Omental fat pad (tissue), 4 donors: ENCODE data around the gene MRC2. TPM values are rescaled to one million over a fixed set of nuclear protein-coding genes. Genes with fewer than 3 reads are reported as not detected.
"Not testable (repeated sequence)": the region's sequence is repeated elsewhere in the genome, so short reads cannot be mapped to it uniquely, and the experiment has no call there.

ENCODE experiments used
- ATAC-seq: fragments of 150-250 bp; one replicate; pipeline ENCODE4 v1.9.1; 2016; ENCODE audit warnings: mild to moderate bottlenecking, moderate library complexity; ENCODE audit not compliant: low FRiP score
- DNase-seq: peaks from one replicate; pipeline ENCODE4 v3.0.0-alpha.2; 2019; ENCODE audit warnings: low spot score
- total RNA-seq, 4 donors: library from RNA; depleted of rRNA; stranded (reverse); fragments of >200 nt; gene quantifications; one replicate each; pipeline ENCODE4 v1.1.0, GENCODE V29; 2016
- TF ChIP-seq, protein P1 (sequence below), 3 donors: fragments of 450-650 bp; IDR thresholded peaks; one replicate each; pipeline ENCODE4 v1.5.1; 2016 to 2017; ENCODE audit warnings: antibody characterized with exemption in 3 of 3, mild to moderate bottlenecking in 3 of 3, moderate library complexity in 2 of 3

MRC2 gene
- total RNA-seq, 4 donors from 2014 or later = 21.3 to 82.4 (median 30.8) TPM

DNA sequence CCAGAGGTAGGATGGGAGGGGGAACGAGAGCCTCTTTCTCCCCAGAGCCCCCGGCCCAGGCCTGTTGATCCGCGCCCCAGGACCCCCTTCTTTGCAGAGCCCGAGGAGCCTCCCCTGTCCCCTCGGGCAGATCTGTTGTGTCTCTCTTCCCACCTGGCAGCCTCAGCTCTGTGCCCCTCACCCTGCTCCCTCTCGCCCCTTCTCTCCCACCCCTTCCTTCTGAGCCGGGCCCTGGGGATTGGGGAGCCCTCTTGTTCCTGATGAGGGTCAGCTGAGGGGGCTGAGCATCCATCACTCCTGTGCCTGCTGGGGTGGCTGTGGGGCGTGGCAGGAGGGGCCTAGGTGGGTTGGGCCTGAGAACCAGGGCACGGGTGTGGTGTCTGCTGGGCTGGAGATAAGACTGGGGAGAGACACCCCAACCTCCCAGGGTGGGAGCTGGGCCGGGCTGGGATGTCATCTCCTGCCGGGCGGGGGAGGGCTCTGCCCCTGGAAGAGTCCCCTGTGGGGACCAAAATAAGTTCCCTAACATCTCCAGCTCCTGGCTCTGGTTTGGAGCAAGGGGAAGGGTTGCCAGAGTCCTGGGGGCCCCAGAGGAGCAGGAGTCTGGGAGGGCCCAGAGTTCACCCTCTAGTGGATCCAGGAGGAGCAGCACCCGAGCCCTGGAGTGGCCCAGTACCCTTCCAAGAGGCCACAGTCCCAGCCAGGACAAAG is 65.4 kb downstream of the MRC2 start:
- TF ChIP-seq, protein P1, sequence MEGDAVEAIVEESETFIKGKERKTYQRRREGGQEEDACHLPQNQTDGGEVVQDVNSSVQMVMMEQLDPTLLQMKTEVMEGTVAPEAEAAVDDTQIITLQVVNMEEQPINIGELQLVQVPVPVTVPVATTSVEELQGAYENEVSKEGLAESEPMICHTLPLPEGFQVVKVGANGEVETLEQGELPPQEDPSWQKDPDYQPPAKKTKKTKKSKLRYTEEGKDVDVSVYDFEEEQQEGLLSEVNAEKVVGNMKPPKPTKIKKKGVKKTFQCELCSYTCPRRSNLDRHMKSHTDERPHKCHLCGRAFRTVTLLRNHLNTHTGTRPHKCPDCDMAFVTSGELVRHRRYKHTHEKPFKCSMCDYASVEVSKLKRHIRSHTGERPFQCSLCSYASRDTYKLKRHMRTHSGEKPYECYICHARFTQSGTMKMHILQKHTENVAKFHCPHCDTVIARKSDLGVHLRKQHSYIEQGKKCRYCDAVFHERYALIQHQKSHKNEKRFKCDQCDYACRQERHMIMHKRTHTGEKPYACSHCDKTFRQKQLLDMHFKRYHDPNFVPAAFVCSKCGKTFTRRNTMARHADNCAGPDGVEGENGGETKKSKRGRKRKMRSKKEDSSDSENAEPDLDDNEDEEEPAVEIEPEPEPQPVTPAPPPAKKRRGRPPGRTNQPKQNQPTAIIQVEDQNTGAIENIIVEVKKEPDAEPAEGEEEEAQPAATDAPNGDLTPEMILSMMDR (IDR thresholded peaks at IDR 0.05) = no peak
- ATAC-seq (no peak), DNase-seq (no peak)

DNA sequence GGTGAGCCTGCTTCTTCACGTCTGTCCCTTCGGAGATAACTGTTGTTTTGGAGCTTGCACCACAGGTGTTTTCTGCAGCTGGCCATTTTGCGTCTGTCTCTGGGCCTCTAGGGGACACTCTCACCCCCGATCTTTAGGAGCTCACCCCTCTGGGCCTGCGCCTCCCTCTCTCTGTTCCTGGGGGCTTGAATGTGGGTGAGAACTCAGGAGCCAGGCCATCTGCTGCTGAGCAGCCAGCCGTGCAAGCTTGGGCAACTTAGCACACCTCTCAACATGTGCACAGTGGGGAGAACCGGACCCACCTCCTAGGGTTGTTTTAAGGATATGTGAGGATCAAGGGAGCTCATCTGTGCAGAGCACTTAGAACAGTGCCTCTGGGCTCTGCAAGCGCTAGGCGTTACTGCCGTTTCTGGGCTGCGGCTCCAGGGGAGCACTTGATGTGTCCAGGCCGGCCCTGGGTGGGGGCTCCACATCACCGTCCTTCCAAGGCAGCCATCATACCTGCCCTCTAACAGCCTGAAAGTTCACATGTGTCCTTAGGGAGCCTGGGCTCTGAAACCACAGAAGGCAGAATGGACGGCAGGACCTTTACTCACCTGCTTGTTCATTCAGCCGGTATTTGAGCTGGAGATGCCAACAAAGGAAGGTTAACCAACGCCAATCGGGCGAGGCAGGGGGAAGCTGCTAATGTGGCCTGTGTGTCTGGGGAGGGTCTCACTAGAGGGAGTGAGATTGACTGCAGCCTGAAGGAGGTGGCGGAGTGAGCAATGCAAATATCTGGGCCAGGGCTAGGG is 66.3 kb downstream of the MRC2 start:
- ATAC-seq = no peak
- no peak for DNase-seq
- TF ChIP-seq, protein P1 (IDR thresholded peaks at IDR 0.05) = no peak

DNA sequence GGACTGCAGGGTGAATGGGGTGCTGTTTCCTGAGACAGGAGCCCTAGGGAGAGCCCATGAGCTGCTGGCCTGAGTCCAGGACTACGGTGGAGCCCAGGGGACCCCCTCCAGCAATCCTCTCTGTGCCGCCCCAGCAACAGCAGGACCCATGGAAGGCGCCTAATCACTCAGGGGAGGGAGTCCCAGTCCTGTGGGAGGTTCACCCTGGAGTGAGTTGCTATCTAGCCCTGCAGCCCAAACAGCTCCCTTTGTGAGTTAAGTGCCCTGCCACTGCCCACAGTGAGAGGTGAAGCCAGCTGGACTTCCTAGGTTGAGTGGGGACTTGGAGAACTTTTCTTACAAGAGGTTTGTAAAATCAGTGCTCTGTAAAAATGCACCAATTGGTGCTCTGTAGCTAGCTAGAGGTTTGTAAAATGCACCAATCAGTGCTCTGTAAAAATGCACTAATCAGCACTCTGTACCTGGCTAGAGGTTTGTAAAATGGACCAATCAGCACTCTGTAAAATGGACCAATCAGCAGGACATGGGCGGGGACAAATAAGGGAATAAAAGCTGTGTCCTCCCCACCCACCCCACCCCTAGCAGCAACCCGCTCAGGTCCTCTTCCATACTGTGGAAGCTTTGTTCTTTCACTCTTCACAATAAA is 67.7 kb downstream of the MRC2 start:
- not testable (repeated sequence) for DNase-seq, ATAC-seq

GRCh38 chr17:62696256-62696655 is 68.8 kb downstream of the MRC2 start:
- no peak for ATAC-seq
- no peak for DNase-seq
- TF ChIP-seq, protein P1 (IDR thresholded peaks at IDR 0.05) = no peak

DNA sequence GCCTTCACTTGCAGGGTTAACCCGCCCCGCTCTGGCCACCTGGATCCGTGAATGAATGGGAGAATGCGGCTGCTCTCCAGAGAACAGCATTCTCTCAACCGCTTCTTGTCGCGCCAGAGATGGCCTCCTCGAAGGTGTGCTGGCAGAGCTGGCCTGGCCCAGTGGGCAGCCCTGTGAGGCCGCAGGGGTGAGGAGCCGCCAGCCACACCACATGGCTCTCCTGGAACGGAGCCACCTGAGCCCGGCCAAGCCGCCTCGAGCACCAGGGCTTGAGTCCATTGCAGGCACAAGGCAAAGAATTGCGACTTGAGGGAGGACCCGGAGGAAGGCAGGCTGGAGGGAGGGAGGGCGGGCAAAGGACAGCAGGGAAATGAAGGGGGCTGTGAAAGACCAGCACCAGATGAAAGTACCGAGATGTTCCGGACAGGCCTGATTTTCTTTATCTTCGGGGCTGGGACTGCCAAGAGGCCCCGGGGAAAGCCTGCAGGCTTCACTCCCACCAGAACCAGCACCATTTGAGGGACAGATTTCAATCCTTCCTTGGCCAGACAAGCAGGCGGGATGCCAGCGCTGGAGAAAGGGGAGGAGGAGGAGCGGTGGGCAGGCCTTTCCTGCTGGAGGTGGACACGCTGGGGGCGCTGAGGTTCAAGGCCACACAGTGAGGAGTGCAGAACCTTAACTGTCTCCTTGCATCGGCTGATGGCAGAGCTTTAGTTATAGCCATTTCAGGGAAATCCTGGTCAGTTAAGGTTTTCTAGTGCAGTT is 69.4 kb downstream of the MRC2 start:
- ATAC-seq = no peak
- DNase-seq = no peak
- TF ChIP-seq, protein P1 (IDR thresholded peaks at IDR 0.05) = no peak

GRCh38 chr17:62698459-62698858 is 71.0 kb downstream of the MRC2 start:
- not testable (repeated sequence) for ATAC-seq

GRCh38 chr17:62700964-62701705 is 73.7 kb downstream of the MRC2 start:
- no peak for ATAC-seq
- TF ChIP-seq, protein P1 (IDR thresholded peaks at IDR 0.05) = no peak
- DNase-seq = no peak

More at GRCh38 chr17:62698459-62698858, 71.0 kb downstream of the MRC2 start:
- not testable (repeated sequence) for DNase-seq
